ENCODE measurements around the gene EFS.

- TF ChIP-seq, protein P1, sequence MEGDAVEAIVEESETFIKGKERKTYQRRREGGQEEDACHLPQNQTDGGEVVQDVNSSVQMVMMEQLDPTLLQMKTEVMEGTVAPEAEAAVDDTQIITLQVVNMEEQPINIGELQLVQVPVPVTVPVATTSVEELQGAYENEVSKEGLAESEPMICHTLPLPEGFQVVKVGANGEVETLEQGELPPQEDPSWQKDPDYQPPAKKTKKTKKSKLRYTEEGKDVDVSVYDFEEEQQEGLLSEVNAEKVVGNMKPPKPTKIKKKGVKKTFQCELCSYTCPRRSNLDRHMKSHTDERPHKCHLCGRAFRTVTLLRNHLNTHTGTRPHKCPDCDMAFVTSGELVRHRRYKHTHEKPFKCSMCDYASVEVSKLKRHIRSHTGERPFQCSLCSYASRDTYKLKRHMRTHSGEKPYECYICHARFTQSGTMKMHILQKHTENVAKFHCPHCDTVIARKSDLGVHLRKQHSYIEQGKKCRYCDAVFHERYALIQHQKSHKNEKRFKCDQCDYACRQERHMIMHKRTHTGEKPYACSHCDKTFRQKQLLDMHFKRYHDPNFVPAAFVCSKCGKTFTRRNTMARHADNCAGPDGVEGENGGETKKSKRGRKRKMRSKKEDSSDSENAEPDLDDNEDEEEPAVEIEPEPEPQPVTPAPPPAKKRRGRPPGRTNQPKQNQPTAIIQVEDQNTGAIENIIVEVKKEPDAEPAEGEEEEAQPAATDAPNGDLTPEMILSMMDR (IDR thresholded peaks at IDR 0.05): no peak
- no peak for TF ChIP-seq POLR2A (IDR thresholded peaks at IDR 0.05)
Observed at GRCh38 chr14:23355871-23356435, 9.0 kb downstream of the EFS start.
